COLO829 (cell line): Measurements from ENCODE around the gene ERCC2.
"Not testable (repeated sequence)": the region's sequence is repeated elsewhere in the genome, so short reads cannot be mapped to it uniquely, and the experiment has no call there.

Experiments used
- DNase-seq: peaks from one replicate; pipeline ENCODE4 v3.0.0; 2012; ENCODE audit warnings: low spot score

The ERCC2 gene

GRCh38 chr19:45333609-45334303 is 36.6 kb downstream of the ERCC2 start:
- no peak for DNase-seq

DNA sequence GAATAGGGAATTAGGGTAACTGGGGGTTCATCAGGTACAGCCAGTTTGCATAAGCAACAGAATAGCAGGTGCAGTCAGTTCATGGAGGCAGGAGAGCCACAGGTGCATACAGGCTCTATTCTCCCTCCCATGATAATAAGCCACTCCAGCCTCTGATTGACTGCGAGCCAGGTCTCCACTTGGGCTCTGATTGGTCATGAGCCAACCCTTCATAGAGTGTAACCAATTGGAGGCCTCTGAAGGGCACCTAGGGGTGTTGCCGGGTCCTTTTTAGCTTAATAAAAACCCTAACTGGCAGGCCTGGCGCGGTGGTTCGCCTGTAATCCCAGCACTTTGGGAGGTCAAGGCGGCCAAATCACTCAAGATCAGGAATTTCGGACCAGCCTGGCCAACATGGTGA is 39.0 kb downstream of the ERCC2 start:
- DNase-seq, result no peak

DNA sequence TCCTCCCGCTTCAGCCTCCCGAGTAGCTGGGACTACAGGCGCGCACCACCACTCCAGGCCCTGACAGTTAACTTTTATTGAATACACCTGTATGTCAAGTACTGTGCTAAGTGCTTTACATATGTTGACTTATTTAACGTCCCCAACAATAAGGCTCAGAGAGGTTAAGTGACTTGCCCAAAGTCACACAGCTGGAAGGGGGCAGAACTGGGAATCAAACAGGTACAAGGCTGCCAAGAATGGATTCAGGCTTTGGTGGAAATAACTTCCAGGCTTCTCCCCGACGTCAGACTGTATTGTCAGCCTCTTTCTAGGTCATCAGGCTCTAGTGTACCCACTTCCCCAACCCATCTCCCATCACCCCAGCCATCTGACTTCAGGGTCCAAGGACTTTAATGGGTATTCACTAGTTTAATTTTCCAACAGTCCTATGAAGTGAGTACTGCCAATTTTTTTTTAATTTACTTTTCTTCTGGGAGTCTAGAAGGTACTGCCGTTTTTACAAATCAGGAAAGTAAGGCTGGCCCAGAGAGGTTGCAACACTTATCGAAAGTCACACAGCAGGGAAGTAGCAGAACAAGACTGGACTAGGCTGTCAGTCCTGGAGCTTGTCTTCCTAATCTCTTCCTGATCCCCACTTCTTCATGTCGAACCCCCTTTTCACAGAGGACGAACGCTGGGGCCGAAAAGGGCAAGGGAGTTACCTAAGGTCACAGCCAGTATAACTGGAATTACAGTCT is 42.8 kb downstream of the ERCC2 start:
- DNase-seq, result no peak

DNA sequence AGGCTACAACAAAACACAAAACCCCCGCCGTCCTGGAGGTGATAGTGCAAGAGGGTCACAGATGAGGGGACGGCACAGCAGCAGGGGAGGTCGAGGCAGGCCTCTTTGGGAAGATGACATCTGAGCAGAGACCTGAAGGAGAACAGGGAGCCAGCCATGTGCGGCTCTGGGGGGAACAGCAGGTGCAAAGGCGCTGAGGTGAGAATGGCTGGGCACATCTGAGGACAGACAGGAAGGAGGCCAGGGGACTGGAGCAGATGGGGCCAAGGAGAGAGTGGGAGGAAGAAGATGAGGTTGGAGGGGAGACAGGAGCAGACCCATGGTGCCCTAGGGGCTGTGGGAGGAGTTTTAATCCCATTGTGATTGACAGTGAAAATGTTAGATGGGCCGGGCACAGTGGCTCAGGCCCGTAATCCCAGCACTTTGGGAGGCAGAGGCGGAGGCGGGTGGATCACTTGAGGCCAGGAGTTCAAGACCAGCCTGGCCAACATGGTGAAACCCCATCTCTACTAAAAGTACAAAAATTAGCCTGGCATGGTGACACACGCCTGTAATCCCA is 45.9 kb downstream of the ERCC2 start:
- DNase-seq, result no peak

DNA sequence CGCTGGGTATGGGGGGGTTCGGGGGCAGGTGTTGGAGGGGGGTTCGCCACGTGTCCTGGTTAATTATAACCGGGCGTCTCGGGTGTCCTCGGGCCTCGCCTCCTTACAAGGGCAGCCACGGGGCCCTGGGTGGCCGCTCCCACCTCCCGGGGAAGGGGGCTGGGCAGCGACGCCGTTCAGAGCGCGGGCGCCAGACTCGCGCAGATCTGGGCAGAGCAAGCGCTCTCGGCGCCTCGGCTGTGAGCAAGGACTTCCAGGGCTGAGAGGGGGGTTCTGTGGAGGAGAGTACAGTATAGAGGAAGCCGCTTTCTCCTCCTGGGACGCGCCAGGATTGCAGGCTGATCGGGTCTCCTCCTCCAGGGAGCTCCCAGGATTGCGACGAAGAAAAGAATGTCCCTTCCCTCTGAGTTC is 46.7 kb downstream of the ERCC2 start:
- no peak for DNase-seq

GRCh38 chr19:45322744-45323281 is 47.6 kb downstream of the ERCC2 start, which contains the start of gene CKM:
Gene CKM (minus strand): TSS chr19:45322875. CDS start chr19:45319713, 3,162 bp downstream.
- DNase-seq, result no peak

DNA sequence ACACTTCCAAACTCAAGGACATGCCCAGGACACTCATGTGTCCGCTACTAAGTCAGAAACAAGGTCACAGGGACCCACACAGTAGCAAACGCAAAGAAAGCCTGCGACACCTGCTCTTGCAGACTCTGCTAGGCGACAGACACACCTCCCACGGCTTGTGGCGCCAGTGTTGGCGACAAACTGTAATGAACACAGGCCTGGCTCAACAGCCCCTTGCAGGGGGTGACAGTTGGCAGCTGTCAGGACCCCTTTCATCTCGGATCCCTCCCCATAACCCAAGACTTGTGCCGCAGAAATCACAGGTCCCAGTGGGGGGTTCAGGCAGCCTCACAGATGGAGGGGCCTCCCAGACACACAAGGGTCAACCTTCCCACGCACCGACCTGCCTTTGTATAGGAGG is 48.1 kb downstream of the ERCC2 start:
- no peak for DNase-seq

DNA sequence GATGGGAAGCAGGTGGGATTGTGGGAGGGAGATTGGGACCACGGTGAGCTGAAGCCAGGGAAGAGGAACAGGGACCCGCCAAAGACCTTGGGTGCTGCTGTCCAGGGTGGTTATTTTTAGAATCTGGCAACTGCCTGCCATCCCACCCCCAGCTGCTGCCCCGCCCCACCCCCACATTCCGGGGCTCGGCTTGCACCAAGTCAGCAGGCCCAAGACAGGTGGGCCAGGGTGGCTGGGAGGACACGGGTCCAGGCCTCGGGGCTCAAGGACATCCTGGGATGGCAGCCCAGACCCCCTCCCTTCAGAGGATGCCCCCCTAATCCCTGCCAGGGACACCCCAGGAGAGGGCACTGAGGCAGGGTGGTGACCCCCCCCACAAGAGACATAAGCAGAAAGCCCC is 48.5 kb downstream of the ERCC2 start:
- no peak for DNase-seq

GRCh38 chr19:45320997-45321775 is 49.2 kb downstream of the ERCC2 start:
- no peak for DNase-seq

DNA sequence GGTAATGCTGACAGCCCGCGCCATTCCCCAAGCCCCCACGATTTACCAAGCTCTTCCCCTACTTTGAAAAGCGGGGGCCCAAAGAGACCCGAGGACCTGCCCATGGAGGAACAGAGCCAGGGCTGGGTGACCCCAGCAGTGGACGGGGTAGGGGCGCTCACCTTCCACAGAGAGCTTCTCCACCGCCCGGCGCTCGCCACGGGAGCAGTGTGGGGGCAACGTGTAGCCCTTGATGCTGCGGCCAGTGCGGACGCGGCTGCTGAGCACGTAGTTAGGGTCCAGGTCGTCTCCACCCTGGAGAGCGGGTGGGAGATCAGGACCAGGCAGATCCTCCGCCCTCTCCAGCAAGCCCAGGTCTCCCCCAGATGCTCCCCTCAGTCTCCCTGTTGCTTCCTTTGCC is 55.1 kb downstream of the ERCC2 start:
- no peak for DNase-seq

GRCh38 chr19:45314708-45315245 is 55.6 kb downstream of the ERCC2 start:
- no peak for DNase-seq

GRCh38 chr19:45312285-45312684 is 58.1 kb downstream of the ERCC2 start:
- not testable (repeated sequence) for DNase-seq

DNA sequence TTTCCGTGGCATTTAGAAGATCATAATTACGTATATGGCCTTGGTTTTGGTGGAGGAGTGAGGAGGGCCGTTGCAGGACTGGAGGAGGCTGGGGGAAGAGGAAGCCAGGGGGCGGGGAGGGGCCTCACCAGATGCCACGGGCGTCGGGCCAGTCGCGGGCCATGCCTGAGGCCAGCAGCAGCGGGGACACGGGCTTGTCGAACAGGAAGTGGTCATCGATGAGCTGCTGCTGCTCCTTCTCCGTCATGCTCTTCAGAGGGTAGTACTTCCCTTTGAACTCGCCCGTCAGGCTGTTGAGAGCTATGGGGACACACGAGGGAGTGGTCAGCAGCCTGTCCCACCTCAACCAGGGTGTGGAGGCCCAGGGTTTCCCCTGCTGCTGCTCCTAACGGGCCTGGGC is 58.8 kb downstream of the ERCC2 start:
- DNase-seq, result no peak

GRCh38 chr19:45309322-45309721 is 61.1 kb downstream of the ERCC2 start:
- not testable (repeated sequence) for DNase-seq

GRCh38 chr19:45307361-45307760 is 63.0 kb downstream of the ERCC2 start:
- no peak for DNase-seq

DNA sequence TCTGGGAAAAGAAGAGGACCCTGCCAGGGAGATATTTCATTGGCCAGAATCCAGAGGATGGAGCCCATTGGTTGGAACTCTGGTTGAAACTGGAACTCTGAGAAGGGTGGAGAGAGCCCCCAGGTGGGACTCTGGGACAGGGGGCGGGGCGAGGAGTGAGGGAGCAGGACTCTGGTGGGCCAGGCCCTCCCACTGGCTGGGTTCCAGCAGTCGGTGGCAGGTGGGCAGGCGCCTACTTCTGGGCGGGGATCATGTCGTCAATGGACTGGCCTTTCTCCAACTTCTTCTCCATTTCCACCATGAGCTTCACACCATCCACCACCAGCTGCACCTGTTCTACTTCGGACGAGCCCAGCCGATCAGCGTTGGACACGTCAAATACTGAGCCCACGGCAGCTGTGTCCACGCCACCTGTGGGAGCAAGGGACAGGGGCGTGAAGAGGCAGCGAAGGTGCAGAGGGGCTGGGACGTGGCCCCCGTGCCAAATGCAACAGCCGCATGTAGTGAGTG is 63.8 kb downstream of the ERCC2 start:
- DNase-seq, result no peak

- DNase-seq, result no peak
Observed at GRCh38 chr19:45306040-45306439, 64.3 kb downstream of the ERCC2 start.

DNA sequence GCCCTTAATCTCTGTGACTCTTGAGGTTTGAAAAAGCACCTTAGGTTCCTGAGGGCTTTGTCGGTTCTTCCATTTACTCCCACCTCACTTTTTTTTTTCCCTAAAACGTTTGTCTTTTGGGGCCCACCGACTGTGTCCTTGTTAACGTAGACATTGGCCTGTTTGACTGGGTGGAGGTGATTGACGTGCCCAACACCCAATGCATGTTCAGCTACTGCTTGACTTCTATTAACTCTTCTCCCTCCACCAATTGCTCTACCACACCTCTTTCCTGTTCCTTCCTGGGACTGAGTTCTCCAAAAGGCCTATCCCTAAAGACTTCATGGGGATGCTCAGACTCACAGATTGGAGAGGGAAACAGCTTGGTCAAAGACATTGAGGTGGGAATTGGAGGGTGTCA is 65.0 kb downstream of the ERCC2 start:
- DNase-seq, result no peak

- no peak for DNase-seq
Observed at GRCh38 chr19:45305007-45305406, 65.4 kb downstream of the ERCC2 start.

GRCh38 chr19:45304141-45304926 is 66.0 kb downstream of the ERCC2 start:
- DNase-seq, result no peak
